Activated T-cell treated with anti-CD3 and anti-CD28 coated beads for 24 hours (primary cell): ENCODE data around the gene ICAM1.
"Not testable (repeated sequence)": the region's sequence is repeated elsewhere in the genome, so short reads cannot be mapped to it uniquely, and the experiment has no call there.

Experiments
- DNase-seq: peaks from one replicate; pipeline ENCODE4 v3.0.0-alpha.2; 2020; ENCODE audit warnings: low read depth

The ICAM1 gene

DNA sequence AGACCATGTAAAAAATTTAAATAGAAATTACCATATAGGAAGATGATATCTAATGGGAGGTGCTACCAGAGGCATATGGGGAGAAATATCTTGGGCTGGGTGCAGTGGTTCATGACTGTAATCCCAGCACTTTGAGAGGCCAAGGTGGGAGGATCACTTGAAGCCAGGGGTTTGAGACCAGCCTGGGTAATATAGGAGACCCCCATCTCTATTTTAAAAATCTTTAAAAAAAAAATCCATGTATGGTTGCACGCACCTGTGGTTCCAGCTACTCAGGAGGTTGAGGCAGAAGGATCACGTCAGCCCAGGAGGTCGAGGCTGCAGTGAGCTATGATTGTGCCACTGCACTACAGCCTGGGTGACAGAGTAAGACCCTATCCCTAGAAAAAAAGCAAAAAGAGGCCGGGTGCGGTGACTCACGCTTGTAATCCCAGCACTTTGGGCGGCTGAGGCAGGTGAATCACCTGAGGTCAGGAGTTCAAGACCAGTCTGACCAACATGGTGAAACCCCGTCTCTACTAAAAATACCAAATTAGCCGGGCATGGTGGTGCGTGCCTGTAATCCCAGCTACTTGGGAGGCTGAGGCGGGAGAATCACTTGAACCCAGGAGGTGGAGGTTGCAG, 29.0 kb upstream of the ICAM1 start:
- DNase-seq: not testable (repeated sequence)

DNA sequence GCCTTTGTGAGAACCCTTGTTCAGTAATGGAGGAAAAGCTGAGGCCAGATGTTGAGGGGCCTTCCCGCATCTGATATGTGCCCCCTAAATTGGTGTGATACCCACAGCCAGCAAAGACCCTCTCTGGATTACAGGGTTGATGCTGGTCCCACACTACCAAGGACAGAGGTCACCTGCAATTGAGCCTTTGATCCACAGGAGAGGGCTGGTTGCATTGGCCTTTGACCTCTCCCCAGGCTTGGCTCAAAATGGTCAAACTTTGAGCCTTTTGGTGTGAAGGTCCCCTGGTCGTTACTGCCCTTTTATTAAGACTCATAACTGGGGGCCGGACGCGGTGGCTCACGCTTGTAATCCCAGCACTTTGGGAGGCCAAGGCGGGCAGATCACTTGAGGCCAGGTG, 27.3 kb upstream of the ICAM1 start:
- no peak for DNase-seq

DNA sequence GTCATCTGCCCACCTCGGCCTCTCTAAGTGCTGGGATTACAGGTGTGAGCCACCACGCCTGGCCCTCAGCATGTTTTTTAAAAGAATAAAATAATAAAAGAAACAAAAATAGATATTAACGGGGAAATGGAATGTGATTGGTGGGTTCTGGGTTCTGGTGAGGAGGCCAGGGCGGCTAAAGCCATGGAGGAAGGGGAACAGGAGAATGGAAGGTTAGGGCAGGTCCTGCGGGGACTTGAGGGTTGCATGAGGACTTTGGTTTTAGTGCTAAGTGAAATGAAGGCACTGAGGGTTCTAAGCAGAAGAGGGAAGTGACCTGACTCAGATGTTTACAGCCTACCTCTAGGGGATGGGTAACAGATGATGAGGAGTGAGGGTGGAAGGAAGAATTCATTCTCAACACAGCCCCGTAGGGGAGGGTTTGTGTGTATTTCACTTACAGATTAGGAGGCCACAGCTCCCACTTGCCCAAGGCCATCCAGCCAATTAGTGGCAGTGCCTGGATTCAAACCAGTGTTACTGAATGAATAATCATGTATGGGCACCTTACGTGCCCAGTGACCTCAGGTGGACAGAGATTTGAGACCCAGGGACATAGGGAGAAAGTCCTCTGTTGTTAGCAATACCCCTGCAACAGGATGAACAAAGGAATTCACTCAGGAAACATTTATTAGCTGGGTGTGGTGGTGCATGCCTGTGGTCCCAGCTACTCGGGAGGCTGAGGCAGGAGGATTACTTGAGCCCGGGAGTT, 25.6 kb upstream of the ICAM1 start:
- no peak for DNase-seq

DNA sequence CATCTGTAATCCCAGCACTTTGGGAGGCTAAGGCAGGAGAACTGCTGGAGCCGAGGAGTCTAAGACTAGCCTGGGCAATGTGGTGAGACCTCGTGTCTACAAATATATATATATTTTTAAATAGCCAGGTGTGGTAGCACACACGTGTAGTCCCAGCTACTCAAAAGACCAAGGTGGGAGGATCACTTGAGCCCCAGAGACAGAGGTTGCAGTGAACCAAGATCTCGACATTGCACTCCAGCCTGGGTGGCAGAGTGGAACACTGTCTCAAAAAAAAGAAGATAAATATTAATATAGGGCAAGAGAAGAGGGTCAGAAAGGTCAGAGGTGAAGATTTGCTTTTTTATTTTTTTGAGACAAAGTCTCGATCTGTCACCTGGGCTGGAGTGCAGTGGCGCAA, 24.4 kb upstream of the ICAM1 start:
- no peak for DNase-seq

DNA sequence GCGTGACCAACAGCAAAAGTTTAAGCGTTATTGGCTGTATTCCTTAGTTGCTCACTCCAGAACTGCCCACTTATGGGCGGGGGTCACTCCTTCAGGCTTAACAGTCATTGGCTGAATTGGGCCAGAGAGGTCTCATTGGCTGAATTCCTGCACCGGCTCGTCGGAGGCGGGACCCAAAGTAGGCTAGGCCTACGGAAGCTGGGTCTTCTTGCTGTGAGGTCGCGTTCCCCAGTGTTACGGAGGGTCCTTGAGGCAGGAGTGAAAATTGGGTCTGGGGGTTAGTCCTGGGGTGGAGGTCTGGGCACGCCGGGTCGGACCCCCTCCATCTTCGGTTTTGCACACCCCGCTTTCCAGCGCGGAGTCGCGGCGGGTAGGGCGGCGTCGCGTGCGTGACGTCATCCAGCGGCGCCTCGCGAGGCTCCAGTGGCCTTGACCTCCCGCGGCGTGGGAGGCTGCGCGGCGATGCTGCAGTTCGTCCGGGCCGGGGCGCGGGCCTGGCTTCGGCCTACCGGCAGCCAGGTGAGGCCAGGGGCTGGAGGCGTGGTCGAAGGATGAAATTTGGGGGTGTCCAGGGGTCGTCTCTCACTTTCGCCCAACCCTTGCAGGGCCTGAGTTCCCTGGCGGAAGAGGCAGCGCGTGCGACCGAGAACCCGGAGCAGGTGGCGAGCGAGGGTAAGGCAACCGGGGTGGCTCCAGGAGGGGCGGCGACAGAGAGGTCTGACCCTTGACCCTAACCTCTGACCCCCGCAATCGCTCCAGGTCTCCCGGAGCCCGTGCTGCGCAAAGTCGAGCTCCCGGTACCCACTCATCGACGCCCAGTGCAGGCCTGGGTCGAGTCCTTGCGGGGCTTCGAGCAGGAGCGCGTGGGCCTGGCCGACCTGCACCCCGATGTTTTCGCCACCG, 18.9 kb upstream of the ICAM1 start, which contains the start of gene MRPL4:
Gene MRPL4, plus strand, starts transcription at position 423 of the 903 bp plus-strand sequence. Its CDS starts 40 bp downstream, at position 463.
- peak; percentile 94 for DNase-seq

DNA sequence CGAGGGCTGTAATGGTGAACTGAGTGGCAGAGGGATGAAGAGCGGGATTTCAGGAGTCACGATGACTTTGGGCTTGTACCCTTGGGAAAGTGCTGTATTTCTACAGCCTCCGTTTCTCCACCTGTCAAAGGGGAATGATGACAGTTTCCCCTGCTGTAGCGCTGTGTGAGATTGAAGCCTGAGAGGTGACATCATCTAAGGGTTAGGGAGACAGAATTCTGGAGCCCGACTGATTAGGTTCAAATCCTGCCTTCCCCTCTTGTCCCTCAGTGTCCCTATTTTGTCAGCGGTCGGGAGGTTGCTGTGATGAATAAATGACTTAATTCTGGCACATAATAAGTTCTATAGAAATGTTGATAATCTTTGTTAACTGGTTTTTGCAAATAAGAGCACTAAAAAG, 18.2 kb upstream of the ICAM1 start:
- no peak for DNase-seq

DNA sequence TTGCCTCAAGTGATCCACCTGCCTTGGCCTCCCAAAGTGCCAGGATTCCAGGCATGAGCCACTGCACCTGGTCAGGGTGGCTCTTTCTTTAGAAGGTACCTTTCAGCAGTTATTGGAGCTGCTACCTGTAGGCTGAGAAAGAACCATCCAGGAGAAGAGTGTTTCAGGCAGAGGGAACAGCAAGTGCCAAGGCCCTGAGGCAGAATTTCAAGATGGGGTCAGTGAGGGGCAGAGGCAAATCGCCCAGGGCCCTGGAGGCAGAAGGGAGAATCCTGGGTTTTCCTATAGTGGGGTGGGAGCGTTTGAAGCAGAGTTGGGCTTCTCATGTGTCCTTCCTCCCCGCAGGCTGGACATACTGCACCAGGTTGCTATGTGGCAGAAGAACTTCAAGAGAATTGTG, 16.7 kb upstream of the ICAM1 start:
- no peak for DNase-seq

DNA sequence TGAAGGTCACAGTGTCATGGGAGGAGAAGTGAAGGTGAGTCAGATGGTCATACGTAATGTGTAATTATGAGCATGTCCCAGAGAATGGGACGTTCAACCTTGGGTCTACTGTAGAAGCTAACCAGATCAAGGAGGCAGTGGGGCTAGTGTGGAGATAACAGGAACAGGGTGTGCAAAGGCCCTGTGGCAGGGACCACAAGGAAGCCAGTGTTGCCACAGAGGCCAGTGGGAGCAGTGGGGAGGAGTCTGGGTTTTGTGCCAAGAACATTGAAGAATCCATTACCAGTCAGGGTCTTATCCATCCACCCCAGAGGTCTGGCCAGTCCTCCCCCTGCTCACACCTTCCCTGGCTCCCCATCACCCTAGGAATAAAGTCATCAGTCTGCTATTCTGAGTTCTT, 15.6 kb upstream of the ICAM1 start:
- no peak for DNase-seq

DNA sequence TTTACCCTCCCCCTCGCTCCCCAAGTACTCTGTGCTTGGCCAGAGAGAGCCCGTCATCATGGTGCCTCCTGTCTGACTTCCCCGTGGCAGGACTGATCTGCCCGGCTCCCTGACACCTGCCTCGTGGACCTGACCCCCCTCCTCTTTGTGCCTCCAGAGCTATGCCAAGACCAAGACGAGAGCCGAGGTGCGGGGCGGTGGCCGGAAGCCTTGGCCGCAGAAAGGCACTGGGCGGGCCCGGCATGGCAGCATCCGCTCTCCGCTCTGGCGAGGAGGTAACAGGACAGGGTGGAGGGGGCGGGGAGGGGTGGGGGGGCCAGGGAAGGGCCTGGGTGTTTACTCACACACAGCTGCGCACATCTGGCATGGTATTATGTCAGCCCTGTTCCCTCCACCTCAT, 14.4 kb upstream of the ICAM1 start:
- DNase-seq: no peak

DNA sequence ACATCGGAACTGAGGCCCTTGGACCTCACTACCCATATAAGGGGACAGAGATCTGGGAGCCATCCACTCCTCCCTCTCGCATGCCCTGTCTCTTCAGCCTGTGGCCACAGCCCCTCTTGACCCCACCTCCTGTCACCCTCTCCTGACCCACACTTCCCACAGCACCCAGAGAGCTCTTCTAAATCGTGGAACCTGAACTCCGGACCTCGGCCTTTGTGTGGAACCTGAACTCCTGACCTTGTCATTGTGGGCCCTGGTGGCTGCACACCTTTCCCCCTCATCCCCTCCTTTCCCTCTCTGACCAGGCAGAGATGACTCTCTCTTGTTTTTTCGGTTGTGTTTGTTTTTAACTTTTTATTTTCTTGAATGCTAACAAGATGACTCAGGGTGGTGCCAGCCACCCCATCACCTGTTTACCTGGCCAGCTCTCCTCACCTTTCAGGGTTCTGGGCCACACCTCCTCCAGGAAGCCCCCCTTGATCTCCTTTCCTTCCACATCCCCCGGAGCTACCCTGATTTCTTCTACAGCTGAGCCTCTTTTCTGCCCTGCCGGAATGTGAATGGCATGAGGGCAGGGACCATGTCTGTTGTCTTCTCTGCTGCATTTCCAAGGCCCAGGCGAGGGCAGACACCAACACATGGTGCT, 13.8 kb upstream of the ICAM1 start:
- no peak for DNase-seq

DNA sequence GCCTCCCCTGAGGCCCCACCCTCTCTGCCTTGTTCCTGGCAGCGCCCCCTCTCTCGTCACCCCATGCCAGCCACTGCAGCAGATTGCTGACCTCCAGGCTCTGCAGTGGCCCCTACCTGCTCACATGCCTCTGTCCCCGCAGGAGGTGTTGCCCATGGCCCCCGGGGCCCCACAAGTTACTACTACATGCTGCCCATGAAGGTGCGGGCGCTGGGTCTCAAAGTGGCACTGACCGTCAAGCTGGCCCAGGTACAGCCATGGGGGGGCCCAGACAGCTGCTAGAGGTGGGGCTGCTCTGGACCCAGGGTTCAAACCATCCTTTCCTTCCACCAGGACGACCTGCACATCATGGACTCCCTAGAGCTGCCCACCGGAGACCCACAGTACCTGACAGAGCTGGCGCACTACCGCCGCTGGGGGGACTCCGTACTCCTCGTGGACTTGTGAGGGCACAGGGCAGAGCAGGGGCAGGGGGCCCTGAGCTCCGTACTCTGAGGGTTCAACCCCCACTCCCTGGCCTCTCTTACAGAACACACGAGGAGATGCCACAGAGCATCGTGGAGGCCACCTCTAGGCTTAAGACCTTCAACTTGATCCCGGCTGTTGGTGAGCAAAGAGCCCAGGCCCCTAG, 12.7 kb upstream of the ICAM1 start:
- no peak for DNase-seq

DNA sequence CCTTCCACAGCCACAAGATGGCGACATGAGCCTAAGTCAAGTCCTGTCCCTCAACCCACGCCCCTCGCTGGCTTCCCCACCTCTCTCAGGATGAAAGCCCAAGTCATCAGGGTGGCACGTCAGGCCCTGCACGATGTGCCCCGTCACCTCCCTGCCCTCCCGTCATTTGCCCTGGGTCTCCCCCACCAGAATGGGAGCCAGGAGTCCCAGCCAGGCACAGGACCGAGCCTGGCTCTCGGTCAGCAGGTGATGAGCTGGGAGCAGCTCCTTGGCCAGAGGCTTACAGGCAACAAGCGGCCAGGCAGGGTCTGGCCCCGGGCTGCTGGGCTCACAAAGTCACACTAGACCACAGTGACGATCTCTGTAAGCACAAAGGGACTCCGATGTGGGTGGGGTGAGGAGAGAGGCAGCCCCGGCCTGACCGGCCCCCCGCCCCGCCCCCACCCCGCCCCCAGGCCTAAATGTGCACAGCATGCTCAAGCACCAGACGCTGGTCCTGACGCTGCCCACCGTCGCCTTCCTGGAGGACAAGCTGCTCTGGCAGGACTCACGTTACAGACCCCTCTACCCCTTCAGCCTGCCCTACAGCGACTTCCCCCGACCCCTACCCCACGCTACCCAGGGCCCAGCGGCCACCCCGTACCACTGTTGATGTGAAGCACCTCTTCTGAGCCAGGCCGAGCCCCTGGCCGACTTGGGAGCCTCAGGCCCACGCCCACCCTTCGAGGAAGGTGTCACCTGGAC, 11.6 kb upstream of the ICAM1 start:
- DNase-seq: peak; percentile 89

DNA sequence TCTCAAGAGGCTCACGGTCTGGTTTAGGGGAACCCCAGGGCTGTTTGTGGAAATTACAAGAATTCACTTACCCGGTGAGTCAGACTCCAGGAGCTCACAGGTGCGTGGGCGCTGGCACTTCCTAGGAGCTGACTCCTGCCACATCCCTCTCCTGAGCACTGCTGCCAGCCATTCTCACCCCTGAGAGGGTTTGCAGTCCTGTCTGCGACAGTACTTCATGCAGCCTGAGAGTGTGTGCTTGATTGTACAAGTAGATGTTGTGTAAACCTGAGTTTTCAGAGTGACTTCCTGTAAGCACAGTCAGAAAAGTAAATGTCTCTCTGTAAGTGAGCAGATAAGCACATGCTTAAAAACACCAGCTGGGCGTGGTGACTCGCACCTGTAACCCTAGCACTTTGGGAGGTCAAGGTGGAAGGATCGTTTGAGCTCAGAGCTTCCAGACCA, 10.8 kb upstream of the ICAM1 start:
- peak; percentile 52 for DNase-seq

DNA sequence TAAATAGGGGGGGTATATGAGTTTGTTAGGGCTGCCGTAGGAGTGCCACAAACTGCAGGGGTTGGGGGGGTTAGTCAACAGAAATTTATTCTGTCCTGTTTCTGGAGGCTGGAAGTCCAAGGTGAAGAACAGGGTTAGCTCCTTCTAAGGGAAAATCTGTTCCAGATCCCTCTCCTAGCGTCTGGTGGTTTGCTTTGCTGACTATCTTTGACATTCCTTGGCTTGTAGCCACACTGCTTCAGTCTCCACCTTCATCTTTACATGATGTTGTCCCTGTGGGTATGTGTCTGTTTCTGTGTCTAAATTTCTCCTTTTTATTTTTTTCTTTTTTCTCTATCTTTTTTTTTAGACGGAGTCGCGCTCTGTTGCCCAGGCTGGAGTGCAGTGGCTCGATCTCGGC, 8.1 kb upstream of the ICAM1 start:
- DNase-seq: no peak

DNA sequence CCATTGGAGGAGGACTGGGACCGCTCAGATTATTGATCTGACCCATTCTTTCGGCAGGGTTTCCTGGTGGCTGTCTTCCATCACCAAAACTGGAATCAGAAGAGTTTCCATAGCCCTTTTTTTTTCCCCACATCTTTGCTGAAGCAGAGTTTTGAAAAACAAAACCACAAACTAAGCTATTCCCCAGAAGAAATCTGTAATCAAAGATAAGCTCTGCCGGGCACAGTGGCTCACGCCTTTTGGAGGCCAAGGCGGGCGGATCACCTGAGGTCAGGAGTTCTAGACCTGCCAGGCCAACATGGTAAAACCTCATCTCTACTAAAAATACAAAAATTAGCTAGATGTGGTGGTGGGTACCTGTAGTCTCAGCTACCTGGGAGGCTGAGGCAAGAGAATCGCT, 4.2 kb upstream of the ICAM1 start:
- DNase-seq: no peak

DNA sequence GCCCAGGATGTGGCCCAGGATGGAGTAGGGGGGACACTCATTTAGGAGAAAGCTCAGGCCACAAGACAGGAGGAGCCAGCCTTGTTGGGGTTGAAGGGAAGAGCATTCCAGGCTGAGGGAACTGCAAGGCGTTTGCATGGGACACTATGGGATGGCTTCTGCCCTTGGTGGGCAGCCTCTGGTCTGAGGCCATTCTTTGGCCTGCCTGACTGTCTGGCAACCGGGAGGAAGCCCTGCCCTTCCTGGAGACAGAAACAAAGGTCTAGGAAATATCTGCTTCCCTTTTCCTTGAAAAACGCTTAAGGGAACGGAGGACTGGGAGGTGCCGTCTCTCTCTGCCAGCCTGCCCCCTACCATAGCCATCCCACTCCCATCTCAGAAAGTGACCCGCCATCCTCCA, 2.8 kb upstream of the ICAM1 start:
- DNase-seq: no peak

DNA sequence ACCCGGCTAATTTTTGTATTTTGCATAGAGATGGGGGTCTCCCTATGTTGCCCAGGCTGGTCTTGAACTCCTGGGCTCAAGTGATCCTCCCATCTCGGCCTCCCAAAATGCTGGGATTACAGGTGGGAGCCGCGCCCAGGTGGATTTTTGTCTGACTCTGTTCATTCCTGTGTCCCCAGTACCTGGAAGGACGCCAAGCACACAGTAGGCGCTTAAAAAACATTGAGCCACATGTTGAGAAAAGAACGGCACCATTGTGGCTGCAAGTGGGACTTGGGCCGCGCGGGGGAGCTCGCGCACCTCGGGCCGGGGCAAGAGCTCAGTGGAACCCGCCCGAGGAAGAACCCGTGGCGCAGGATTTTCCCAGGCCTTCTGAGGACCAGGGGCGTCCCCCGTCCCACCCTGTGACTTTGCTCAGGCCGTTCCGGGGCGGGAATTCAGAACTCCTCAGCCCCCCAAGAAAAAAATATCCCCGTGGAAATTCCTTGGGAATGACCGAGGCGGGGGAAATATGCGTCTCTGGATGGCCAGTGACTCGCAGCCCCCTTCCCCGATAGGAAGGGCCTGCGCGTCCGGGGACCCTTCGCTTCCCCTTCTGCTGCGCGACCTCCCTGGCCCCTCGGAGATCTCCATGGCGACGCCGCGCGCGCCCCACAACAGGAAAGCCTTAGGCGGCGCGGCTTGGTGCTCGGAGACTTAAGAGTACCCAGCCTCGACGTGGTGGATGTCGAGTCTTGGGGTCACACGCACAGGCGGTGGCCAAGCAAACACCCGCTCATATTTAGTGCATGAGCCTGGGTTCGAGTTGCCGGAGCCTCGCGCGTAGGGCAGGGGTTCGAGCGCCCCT, 1.4 kb upstream of the ICAM1 start:
- peak; percentile 81 for DNase-seq

DNA sequence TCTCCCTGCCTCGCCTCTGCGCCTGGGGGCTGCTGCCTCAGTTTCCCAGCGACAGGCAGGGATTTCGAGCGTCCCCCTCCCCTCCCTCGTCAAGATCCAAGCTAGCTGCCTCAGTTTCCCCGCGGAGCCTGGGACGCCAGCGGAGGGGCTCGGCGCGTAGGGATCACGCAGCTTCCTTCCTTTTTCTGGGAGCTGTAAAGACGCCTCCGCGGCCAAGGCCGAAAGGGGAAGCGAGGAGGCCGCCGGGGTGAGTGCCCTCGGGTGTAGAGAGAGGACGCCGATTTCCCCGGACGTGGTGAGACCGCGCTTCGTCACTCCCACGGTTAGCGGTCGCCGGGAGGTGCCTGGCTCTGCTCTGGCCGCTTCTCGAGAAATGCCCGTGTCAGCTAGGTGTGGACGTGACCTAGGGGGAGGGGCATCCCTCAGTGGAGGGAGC, 722 bp upstream of the ICAM1 start:
- DNase-seq: no peak

DNA sequence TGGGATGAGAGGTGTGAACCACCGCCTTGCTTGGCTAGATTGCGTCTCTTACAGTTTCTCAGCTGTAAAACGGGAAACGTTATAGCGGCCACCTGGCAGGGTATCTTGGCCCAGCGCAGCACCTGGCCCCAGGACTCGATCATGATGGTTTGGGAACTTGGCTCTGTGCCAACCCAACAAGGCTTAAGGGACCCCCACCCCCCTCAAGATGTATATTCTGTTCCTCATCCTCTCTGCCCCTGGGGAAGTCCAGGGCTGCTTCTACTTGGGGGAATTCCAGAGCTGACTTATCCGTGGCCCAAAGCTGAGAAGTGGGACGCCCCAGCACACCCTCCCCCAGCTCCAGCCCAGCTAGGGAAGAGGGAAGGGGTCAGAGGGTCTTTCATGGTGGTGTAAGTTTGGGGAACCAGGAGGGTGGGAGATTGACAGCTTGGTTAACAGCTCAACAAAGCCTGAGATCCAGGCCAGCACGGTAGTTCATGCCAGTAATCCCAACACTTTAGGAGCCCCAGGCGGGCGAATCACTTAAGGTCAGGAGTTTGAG, 695 bp downstream of the ICAM1 start:
- DNase-seq: no peak

DNA sequence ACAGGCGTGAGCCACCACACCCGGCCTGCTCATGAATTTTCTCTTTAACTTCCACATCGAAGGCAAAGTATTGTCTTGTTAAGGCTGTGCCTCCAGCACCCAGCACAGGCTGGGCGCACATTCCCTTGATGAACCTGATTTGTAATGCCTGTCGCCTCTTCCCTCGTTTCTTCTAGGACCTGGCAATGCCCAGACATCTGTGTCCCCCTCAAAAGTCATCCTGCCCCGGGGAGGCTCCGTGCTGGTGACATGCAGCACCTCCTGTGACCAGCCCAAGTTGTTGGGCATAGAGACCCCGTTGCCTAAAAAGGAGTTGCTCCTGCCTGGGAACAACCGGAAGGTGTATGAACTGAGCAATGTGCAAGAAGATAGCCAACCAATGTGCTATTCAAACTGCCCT, 3.7 kb downstream of the ICAM1 start:
- DNase-seq: no peak
